ENCODE results near the gene OR14K1.
"Not testable (repeated sequence)": the region's sequence is repeated elsewhere in the genome, so short reads cannot be mapped to it uniquely, and the experiment has no call there.

Gene OR14K1

DNA sequence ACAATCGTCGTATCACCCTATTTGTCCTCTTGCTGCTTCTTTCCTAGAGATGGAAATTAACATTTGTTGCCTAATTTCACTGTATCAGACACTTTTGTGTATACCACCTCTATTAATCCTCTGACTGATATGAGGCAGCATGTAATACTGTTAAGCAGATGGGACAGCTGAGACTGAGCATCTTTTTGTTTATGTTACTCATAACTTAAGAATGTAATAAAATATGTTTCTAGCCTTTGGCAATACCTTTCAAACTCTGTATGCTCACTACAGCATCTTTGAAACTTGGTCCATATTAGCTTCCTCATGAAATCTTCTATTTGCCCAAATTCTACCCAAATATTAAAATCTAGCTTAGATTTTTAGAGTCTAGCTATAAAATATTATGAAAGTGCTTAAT lies 2.3 kb downstream of the OR14K1 start:
- Histone ChIP-seq H2AK5ac (ENCODE audit: low read length) (no peak overlapping the region), H3K23ac (ENCODE audit: low read length) (no peak overlapping the region), H3K79me2 (ENCODE audit: control insufficient read depth, insufficient read depth, low read length) (no peaks in the 10 kb centered on the region), H3K4ac (ENCODE audit: low read depth, low read length) (no peak overlapping the region), H2BK120ac (ENCODE audit: low read depth, low read length) (no peak overlapping the region), H4K8ac (ENCODE audit: low read depth, low read length) (no peak overlapping the region), H3K27me3 (ENCODE audit: insufficient read depth, low read length, poor library complexity) (no peaks in the 10 kb centered on the region), H2BK5ac (ENCODE audit: low read length) (no peak overlapping the region), H3K79me1 (ENCODE audit: low read length) (no peaks in the 10 kb centered on the region), H3K4me1 (ENCODE audit: control insufficient read depth, low read depth, low read length) (no peaks in the 10 kb centered on the region), H3K36me3 (ENCODE audit: control insufficient read depth, insufficient read depth, low read length) (no peaks in the 10 kb centered on the region), H3K27ac (ENCODE audit: low read depth, low read length) (no peak overlapping the region), H3K18ac (ENCODE audit: low read length) (no peak overlapping the region), H3K4me3 (ENCODE audit: low read length) (no peak overlapping the region), H2BK15ac (replicated peaks; ENCODE audit: low read depth) (no peak overlapping the region), H3K56ac (ENCODE audit: low read length) (no peak overlapping the region), H3K4me2 (ENCODE audit: low read length) (no peak overlapping the region), H4K5ac (ENCODE audit: low read length) (no peak overlapping the region), H3K9ac (ENCODE audit: low read length) (no peak overlapping the region)
- DNase-seq: no peak
- no CpG with 5 or more reads among the region's 2 CpGs for WGBS (ENCODE audit: extremely low coverage, insufficient coverage, low lambda C conversion rate)

- no peaks in the 10 kb centered on the region for H3K36me3 ChIP-seq (ENCODE audit: control insufficient read depth, insufficient read depth, low read length)
- no peaks in the 10 kb centered on the region for H3K27me3 ChIP-seq (ENCODE audit: insufficient read depth, low read length, poor library complexity)
- H2BK5ac ChIP-seq (ENCODE audit: low read length): no peak overlapping the region
- no peak overlapping the region for H3K56ac ChIP-seq (ENCODE audit: low read length)
- H4K8ac ChIP-seq (ENCODE audit: low read depth, low read length): no peak overlapping the region
- no peak overlapping the region for H2BK15ac ChIP-seq (replicated peaks; ENCODE audit: low read depth)
- H3K4me1 ChIP-seq (ENCODE audit: control insufficient read depth, low read depth, low read length): no peaks in the 10 kb centered on the region
- no peak overlapping the region for H3K4me3 ChIP-seq (ENCODE audit: low read length)
- H3K4ac ChIP-seq (ENCODE audit: low read depth, low read length): no peak overlapping the region
- H3K4me2 ChIP-seq (ENCODE audit: low read length): no peak overlapping the region
- DNase-seq: no peak
- no peak overlapping the region for H4K5ac ChIP-seq (ENCODE audit: low read length)
- no peak overlapping the region for H2AK5ac ChIP-seq (ENCODE audit: low read length)
- no peaks in the 10 kb centered on the region for H3K79me2 ChIP-seq (ENCODE audit: control insufficient read depth, insufficient read depth, low read length)
- H3K79me1 ChIP-seq (ENCODE audit: low read length): no peaks in the 10 kb centered on the region
- no peak overlapping the region for H3K9ac ChIP-seq (ENCODE audit: low read length)
- no CpG with 5 or more reads among the region's 5 CpGs for WGBS (ENCODE audit: extremely low coverage, insufficient coverage, low lambda C conversion rate)
- no peak overlapping the region for H2BK120ac ChIP-seq (ENCODE audit: low read depth, low read length)
- no peak overlapping the region for H3K27ac ChIP-seq (ENCODE audit: low read depth, low read length)
- H3K23ac ChIP-seq (ENCODE audit: low read length): no peak overlapping the region
- no peak overlapping the region for H3K18ac ChIP-seq (ENCODE audit: low read length)
Observed at GRCh38 chr1:247741756-247742155, 3.3 kb downstream of the OR14K1 start.

DNA sequence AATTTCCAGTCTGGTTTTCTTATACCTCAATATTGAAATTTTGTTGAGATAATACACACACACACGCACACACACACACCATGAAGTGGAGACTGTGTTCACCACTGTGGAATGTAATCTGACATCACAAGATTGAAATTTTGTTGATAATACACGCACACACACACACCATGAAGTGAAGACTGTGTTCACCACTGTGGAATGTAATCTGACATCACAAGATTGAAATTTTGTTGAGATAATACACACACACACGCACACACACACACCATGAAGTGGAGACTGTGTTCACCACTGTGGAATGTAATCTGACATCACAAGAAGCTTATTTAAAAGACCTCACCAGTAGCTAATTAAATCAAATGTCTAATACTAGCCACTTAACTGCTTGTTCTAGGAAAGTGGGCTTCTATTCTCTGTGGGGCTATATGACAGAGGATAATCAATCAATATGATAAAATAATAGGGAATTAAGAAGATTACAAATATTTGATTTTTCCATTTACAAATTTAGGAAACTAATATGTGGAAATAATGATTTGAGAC lies 3.9 kb downstream of the OR14K1 start:
- no CpG with 5 or more reads among the region's 3 CpGs for WGBS (ENCODE audit: extremely low coverage, insufficient coverage, low lambda C conversion rate)
- H3K9ac ChIP-seq (ENCODE audit: low read length): not testable (repeated sequence)

GRCh38 chr1:247746391-247746935 lies 8.0 kb downstream of the OR14K1 start:
- H3K9ac ChIP-seq (ENCODE audit: low read length): no peak overlapping the region
- H2BK15ac ChIP-seq (replicated peaks; ENCODE audit: low read depth): no peak overlapping the region
- no peak overlapping the region for H4K8ac ChIP-seq (ENCODE audit: low read depth, low read length)
- H3K4ac ChIP-seq (ENCODE audit: low read depth, low read length): no peak overlapping the region
- no peaks in the 10 kb centered on the region for H3K79me2 ChIP-seq (ENCODE audit: control insufficient read depth, insufficient read depth, low read length)
- H2BK5ac ChIP-seq (ENCODE audit: low read length): no peak overlapping the region
- no peak overlapping the region for H2BK120ac ChIP-seq (ENCODE audit: low read depth, low read length)
- H3K4me2 ChIP-seq (ENCODE audit: low read length): no peak overlapping the region
- no peak overlapping the region for H3K4me3 ChIP-seq (ENCODE audit: low read length)
- DNase-seq: peak; percentile 40
- H3K79me1 ChIP-seq (ENCODE audit: low read length): no peaks in the 10 kb centered on the region
- no CpG with 5 or more reads among the region's 3 CpGs for WGBS (ENCODE audit: extremely low coverage, insufficient coverage, low lambda C conversion rate)
- H3K18ac ChIP-seq (ENCODE audit: low read length): no peak overlapping the region
- no peak overlapping the region for H3K27ac ChIP-seq (ENCODE audit: low read depth, low read length)
- no peaks in the 10 kb centered on the region for H3K4me1 ChIP-seq (ENCODE audit: control insufficient read depth, low read depth, low read length)
- no peak overlapping the region for H3K23ac ChIP-seq (ENCODE audit: low read length)
- no peaks in the 10 kb centered on the region for H3K27me3 ChIP-seq (ENCODE audit: insufficient read depth, low read length, poor library complexity)
- no peak overlapping the region for H3K56ac ChIP-seq (ENCODE audit: low read length)
- no peaks in the 10 kb centered on the region for H3K36me3 ChIP-seq (ENCODE audit: control insufficient read depth, insufficient read depth, low read length)
- H2AK5ac ChIP-seq (ENCODE audit: low read length): no peak overlapping the region
- H4K5ac ChIP-seq (ENCODE audit: low read length): no peak overlapping the region

More for the DNA sequence above, 3.9 kb downstream of the OR14K1 start:
- not testable (repeated sequence) for H3K27me3 ChIP-seq (ENCODE audit: insufficient read depth, low read length, poor library complexity); H3K18ac ChIP-seq (ENCODE audit: low read length); H2AK5ac ChIP-seq (ENCODE audit: low read length); H2BK120ac ChIP-seq (ENCODE audit: low read depth, low read length); H2BK15ac ChIP-seq (replicated peaks; ENCODE audit: low read depth); H3K56ac ChIP-seq (ENCODE audit: low read length); H4K5ac ChIP-seq (ENCODE audit: low read length); H3K4me1 ChIP-seq (ENCODE audit: control insufficient read depth, low read depth, low read length); H3K27ac ChIP-seq (ENCODE audit: low read depth, low read length); H3K23ac ChIP-seq (ENCODE audit: low read length); H3K36me3 ChIP-seq (ENCODE audit: control insufficient read depth, insufficient read depth, low read length); H3K79me2 ChIP-seq (ENCODE audit: control insufficient read depth, insufficient read depth, low read length); H3K79me1 ChIP-seq (ENCODE audit: low read length); H2BK5ac ChIP-seq (ENCODE audit: low read length); H3K4me2 ChIP-seq (ENCODE audit: low read length); H4K8ac ChIP-seq (ENCODE audit: low read depth, low read length); H3K4ac ChIP-seq (ENCODE audit: low read depth, low read length); H3K4me3 ChIP-seq (ENCODE audit: low read length)
- peak; percentile 57 for DNase-seq

DNA sequence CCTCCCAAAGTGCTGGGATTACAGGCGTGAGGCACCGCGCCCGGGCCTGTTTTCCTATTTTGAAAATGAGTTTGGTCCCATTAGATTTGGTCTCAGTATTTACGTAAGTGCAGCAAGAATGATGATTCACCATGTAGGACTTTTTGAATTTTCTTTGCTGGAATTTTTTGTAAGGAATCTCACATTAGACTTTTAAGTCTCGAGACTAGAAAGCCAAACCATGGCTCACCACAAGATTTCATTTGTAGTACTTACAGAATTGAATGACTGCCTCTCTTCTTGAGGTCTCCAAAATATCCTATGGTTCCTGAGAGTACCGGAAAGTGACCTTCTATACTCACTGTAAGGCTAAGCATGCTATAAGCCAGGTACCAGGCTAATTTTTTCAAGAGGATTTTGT lies 9.2 kb downstream of the OR14K1 start:
- H3K56ac ChIP-seq (ENCODE audit: low read length): no peak overlapping the region
- no CpG with 5 or more reads among the region's 7 CpGs for WGBS (ENCODE audit: extremely low coverage, insufficient coverage, low lambda C conversion rate)
- H4K5ac ChIP-seq (ENCODE audit: low read length): no peak overlapping the region
- H3K36me3 ChIP-seq (ENCODE audit: control insufficient read depth, insufficient read depth, low read length): no peaks in the 10 kb centered on the region
- H2BK15ac ChIP-seq (replicated peaks; ENCODE audit: low read depth): no peak overlapping the region
- H3K4me3 ChIP-seq (ENCODE audit: low read length): no peak overlapping the region
- no peaks in the 10 kb centered on the region for H3K27me3 ChIP-seq (ENCODE audit: insufficient read depth, low read length, poor library complexity)
- no peak for DNase-seq
- no peaks in the 10 kb centered on the region for H3K4me1 ChIP-seq (ENCODE audit: control insufficient read depth, low read depth, low read length)
- H3K79me1 ChIP-seq (ENCODE audit: low read length): no peaks in the 10 kb centered on the region
- no peak overlapping the region for H2BK5ac ChIP-seq (ENCODE audit: low read length)
- no peak overlapping the region for H2AK5ac ChIP-seq (ENCODE audit: low read length)
- H2BK120ac ChIP-seq (ENCODE audit: low read depth, low read length): no peak overlapping the region
- no peak overlapping the region for H3K18ac ChIP-seq (ENCODE audit: low read length)
- H4K8ac ChIP-seq (ENCODE audit: low read depth, low read length): no peak overlapping the region
- no peak overlapping the region for H3K9ac ChIP-seq (ENCODE audit: low read length)
- H3K79me2 ChIP-seq (ENCODE audit: control insufficient read depth, insufficient read depth, low read length): no peaks in the 10 kb centered on the region
- H3K4me2 ChIP-seq (ENCODE audit: low read length): no peak overlapping the region
- no peak overlapping the region for H3K4ac ChIP-seq (ENCODE audit: low read depth, low read length)
- H3K23ac ChIP-seq (ENCODE audit: low read length): no peak overlapping the region
- H3K27ac ChIP-seq (ENCODE audit: low read depth, low read length): no peak overlapping the region

DNA sequence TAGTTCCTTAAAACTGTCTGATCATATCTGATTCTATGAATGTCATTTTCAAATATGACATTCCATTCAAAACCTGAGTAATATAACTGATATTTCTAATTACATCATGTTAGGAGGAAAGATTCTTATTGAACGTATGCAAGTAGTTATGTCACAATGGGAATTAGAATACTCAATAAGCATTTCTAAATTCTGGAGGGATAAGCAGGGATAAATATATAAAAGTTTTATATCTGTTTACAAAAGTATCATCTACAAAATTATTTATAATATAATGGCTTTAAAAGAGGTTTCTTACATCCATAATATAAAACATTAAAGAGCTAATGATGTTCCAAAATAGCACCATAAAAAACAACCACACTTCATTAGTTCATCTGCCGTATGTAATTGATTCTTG lies 9.6 kb downstream of the OR14K1 start, which contains the start of gene OR14A2:
OR14A2 (minus strand) TSS at position 101 of the 400 bp plus-strand sequence.
- Histone ChIP-seq H3K4me3 (ENCODE audit: low read length) (no peak within 1 kb of the TSS), H3K27me3 (ENCODE audit: insufficient read depth, low read length, poor library complexity) (no peaks in the 10 kb centered on the region), H3K79me1 (ENCODE audit: low read length) (no peaks in the 10 kb centered on the region), H2BK5ac (ENCODE audit: low read length) (no peak within 1 kb of the TSS), H3K36me3 (ENCODE audit: control insufficient read depth, insufficient read depth, low read length) (no peaks in the 10 kb centered on the region), H3K9ac (ENCODE audit: low read length) (no peak within 1 kb of the TSS), H2BK15ac (replicated peaks; ENCODE audit: low read depth) (no peak within 1 kb of the TSS), H4K5ac (ENCODE audit: low read length) (no peak within 1 kb of the TSS), H3K23ac (ENCODE audit: low read length) (no peak within 1 kb of the TSS), H3K4me1 (ENCODE audit: control insufficient read depth, low read depth, low read length) (no peaks in the 10 kb centered on the region), H3K27ac (ENCODE audit: low read depth, low read length) (no peak within 1 kb of the TSS), H4K8ac (ENCODE audit: low read depth, low read length) (no peak within 1 kb of the TSS), H3K4ac (ENCODE audit: low read depth, low read length) (no peak within 1 kb of the TSS), H3K18ac (ENCODE audit: low read length) (no peak within 1 kb of the TSS), H2BK120ac (ENCODE audit: low read depth, low read length) (no peak within 1 kb of the TSS), H3K56ac (ENCODE audit: low read length) (no peak within 1 kb of the TSS), H2AK5ac (ENCODE audit: low read length) (no peak within 1 kb of the TSS), H3K4me2 (ENCODE audit: low read length) (no peak within 1 kb of the TSS), H3K79me2 (ENCODE audit: control insufficient read depth, insufficient read depth, low read length) (no peaks in the 10 kb centered on the region)
- no peak for DNase-seq
- no CpG with 5 or more reads among the region's 2 CpGs for WGBS (ENCODE audit: extremely low coverage, insufficient coverage, low lambda C conversion rate)

Data from mesendoderm (in vitro differentiated cells).